Measurements from ENCODE around the gene FHAD1.

Gene FHAD1

DNA sequence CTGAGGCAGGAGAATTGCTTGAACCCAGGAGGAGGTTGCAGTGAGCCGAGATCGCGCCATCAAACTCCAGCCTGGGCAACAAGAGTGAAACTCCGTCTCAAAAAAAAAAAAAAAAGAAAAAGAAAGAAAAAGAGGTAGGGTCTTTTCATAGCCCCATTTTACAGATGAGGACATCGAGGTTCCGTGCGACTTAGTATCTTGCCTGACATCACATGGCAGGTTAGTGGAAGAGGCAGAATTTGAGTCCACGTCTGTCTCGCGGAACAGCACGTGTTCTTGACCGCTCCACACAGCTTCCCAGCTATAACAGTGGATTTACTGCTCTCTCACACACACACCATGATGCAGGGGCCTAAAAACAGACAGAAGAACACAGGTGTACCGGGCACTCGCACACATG lies 192.3 kb downstream of the FHAD1 start:
- DNase-seq (ENCODE audit: low spot score) = no peak

DNA sequence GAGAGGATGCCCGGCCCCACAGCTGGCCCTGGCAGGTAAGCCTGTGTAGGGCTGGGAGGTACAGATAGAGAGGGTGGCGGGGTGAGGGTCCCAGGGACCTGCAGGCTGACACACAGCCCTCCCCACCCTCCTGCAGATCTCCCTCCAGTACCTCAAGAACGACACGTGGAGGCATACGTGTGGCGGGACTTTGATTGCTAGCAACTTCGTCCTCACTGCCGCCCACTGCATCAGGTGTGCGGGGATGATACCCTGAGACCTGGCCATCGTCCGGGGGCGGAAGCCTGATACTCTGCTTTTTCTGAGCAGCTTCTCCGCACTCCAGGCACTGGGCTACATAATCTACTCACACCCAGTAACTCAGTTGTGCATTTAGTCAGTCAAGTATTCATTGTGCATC lies 193.3 kb downstream of the FHAD1 start:
- DNase-seq (ENCODE audit: low spot score) = no peak

DNA sequence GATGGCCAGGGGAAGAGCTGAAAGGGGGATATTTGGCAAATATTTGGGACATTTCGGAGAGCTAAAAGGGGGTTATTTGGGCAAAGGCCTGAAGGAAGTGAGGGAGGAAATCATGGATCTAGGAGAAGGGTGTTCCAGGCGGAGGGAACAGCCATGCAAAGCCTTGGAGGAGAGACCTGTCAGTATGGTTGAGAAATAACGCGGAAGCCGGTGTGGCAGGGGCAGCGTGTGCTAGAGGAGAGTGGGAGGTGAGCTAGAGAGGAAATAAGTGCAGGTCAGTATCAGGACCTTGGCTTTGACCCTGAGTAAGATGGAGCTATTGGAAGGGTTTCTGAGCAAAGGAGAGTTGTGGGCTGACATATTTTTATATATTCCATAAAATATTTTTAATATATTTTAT lies 194.2 kb downstream of the FHAD1 start:
- no peak for DNase-seq (ENCODE audit: low spot score)

DNA sequence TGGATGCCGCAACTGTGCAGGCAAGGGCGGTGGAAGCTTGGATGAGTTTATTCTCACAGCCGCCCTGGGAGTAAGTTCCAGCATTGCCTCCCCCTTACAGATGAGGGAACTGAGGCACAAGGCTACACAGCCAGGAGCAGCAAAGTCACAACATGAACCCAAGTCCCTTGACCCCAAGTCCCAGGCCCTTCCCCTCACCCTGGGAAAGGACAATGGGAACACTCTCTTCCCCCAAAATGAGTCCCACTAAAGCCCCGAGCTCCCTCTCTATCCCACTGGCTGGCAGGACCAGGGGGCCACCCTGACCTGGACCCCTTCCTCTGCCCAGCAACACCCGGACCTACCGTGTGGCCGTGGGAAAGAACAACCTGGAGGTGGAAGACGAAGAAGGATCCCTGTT lies 195.1 kb downstream of the FHAD1 start:
- DNase-seq (ENCODE audit: low spot score) = no peak

DNA sequence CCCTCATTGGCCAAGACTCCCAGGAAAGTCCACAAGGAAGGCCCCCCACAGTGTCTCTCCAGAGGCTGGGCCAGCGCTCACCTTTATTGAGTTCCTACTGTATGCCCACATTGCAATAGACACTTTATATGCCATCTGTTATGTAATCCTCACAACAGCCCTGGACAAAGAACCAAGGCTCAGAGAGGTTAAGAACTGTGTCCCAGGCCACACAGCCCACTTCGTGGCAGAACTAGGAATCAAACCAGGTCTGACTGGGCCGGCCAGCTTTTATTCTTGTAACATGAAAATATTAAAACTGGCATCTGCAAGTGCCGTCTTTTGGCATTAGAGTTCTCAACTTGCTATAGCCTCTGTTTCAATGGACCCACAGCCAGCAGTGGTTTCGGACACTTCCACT lies 195.7 kb downstream of the FHAD1 start:
- DNase-seq (ENCODE audit: low spot score) = no peak

DNA sequence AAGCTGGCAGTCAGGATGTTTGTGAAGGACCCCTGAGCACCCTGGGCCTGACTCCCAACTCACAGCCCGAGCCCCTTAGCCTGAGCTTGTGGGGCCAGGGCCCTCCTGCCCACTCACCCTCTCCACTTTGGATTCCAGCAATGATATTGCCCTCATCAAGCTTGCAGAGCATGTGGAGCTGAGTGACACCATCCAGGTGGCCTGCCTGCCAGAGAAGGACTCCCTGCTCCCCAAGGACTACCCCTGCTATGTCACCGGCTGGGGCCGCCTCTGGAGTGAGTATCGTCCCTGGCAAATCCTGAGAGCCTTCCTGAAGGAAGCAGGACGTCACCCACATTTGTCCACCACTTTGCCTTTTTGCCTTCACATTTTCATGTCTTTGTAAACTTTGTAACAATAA lies 196.3 kb downstream of the FHAD1 start:
- no peak for DNase-seq (ENCODE audit: low spot score)

DNA sequence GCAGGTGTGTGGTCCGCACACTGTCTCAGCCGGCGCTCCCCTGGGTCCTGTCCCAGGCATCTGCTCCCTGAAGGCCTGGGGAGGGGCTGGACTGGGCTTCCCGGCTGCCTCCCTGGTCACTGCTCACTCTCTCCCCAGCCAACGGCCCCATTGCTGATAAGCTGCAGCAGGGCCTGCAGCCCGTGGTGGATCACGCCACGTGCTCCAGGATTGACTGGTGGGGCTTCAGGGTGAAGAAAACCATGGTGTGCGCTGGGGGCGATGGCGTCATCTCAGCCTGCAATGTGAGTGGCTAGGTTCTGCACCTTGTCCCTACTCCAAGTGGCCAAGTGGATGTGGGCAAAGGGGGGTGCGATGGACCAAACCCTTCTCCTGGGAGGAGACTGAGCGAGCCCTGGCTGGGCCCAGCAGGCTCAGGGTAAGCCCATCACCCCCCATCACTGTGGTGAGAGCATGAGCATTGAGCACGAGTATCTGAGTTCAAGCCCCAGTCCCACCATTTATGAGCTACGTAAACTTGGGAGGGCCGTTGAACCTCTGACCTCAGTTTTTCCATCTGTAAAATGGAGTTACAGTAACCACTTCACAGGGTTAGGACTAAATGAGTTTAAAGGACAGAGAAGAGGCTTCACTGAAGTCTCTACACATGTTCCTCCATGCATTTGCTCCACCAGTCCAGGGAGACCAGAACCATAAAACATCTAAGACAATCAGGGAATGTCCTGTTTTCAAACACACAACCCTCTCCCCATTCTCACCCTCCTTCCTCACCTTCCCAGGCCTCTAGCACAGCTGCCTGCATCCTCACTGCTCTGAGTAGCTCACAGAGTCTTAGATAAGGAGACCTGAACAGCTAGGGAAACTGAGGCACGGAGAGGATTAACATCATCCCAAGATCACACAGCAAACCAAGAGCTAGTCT lies 197.7 kb downstream of the FHAD1 start:
- no peak for DNase-seq (ENCODE audit: low spot score)

DNA sequence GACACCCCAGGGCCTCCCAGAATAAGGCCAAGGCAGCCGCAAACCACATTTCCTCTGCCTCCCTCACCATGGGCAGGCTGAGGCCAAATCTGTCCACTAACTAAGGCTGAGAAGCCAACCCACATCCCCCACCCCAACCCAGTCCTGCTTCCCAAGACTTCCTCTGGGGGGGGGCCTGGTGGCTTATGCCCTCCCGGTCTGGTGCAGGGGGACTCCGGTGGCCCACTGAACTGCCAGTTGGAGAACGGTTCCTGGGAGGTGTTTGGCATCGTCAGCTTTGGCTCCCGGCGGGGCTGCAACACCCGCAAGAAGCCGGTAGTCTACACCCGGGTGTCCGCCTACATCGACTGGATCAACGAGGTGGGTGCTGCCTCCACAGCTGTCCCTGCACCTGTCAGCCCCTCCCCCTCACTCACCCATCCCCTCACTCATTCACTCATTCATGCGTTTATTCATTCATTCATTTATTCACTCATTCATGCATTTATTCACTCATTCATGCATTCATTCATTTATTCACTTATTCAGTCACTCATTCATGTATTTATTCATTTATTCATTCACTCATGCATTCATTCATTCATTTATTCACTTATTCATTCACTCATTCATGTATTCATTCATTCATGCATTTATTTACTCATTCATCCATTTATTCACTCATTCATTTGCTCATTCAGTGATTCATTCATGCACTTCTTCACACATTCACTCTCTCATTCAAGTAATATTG lies 198.5 kb downstream of the FHAD1 start:
- DNase-seq (ENCODE audit: low spot score) = no peak

DNA sequence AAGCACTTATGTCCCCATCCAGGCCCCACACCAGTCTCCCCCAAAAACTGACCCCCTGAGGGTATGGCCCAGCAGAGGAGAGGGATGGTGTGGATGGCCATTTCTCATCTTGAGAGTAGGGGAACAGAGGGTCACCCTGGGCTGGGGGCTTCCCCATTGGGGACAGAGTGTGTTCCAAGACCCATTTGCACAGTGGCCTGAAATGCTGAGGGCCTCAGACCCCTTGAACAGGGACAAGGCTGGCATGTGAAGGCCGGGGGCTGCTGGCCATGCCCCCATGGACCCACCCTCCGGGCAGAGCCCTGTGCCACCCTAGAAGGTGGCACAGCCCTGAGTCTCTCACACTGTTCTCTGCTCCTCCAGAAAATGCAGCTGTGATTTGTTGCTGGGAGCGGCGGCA lies 199.2 kb downstream of the FHAD1 start:
- no peak for DNase-seq (ENCODE audit: low spot score)
